C4-2B (cell line): ENCODE data around the gene CABP2.
A peak's percentile ranks its signal among the peaks of the same experiment; 100 is the strongest.

Experiments
- CTCF ChIP-seq: fragments of 450-650 bp; conservative IDR thresholded peaks from 2 replicates; pipeline ENCODE4 v1.5.1; 2017; ENCODE audit warnings: mild to moderate bottlenecking
- ZFX ChIP-seq: fragments of 450-650 bp; IDR thresholded peaks from 2 replicates; pipeline ENCODE4 v1.6.1; 2017

GRCh38 chr11:67505605-67506396, 17.4 kb downstream of the CABP2 start:
- TF ChIP-seq CTCF (peak; percentile 99), ZFX (no peak)
